ENCODE data around the gene CABLES1.
"Not testable (repeated sequence)": the region's sequence is repeated elsewhere in the genome, so short reads cannot be mapped to it uniquely, and the experiment has no call there.

Gene CABLES1

GRCh38 chr18:23142251-23142929 lies 7.1 kb downstream of the CABLES1 start:
- no peak for DNase-seq (ENCODE audit: low read depth)

GRCh38 chr18:23143016-23143814 lies 7.9 kb downstream of the CABLES1 start:
- DNase-seq (ENCODE audit: low read depth): no peak

- no peak for DNase-seq (ENCODE audit: low read depth)
These were observed 8.6 kb downstream of the CABLES1 start for GRCh38 chr18:23143815-23144261.

GRCh38 chr18:23144640-23145039 lies 9.4 kb downstream of the CABLES1 start:
- no peak for DNase-seq (ENCODE audit: low read depth)

GRCh38 chr18:23145621-23146020 lies 10.3 kb downstream of the CABLES1 start:
- DNase-seq (ENCODE audit: low read depth): no peak

GRCh38 chr18:23146861-23147469 lies 11.7 kb downstream of the CABLES1 start:
- no peak for DNase-seq (ENCODE audit: low read depth)

GRCh38 chr18:23148382-23148781 lies 13.1 kb downstream of the CABLES1 start:
- DNase-seq (ENCODE audit: low read depth): no peak

- no peak for DNase-seq (ENCODE audit: low read depth)
These were observed 14.3 kb downstream of the CABLES1 start for GRCh38 chr18:23149570-23149969.

- DNase-seq (ENCODE audit: low read depth): no peak
These were observed 16.3 kb downstream of the CABLES1 start for GRCh38 chr18:23151414-23152099.

- no peak for DNase-seq (ENCODE audit: low read depth)
These were observed 18.7 kb downstream of the CABLES1 start for GRCh38 chr18:23154030-23154429.

GRCh38 chr18:23154823-23155500 lies 19.7 kb downstream of the CABLES1 start:
- no peak for DNase-seq (ENCODE audit: low read depth)

GRCh38 chr18:23155537-23155936 lies 20.3 kb downstream of the CABLES1 start:
- DNase-seq (ENCODE audit: low read depth): no peak

- DNase-seq (ENCODE audit: low read depth): no peak
These were observed 20.8 kb downstream of the CABLES1 start for GRCh38 chr18:23156134-23156533.

GRCh38 chr18:23158058-23158457 lies 22.8 kb downstream of the CABLES1 start:
- no peak for DNase-seq (ENCODE audit: low read depth)

- DNase-seq (ENCODE audit: low read depth): not testable (repeated sequence)
These were observed 23.6 kb downstream of the CABLES1 start for GRCh38 chr18:23158884-23159283.

- DNase-seq (ENCODE audit: low read depth): no peak
These were observed 24.1 kb downstream of the CABLES1 start for GRCh38 chr18:23159344-23159743.

- DNase-seq (ENCODE audit: low read depth): no peak
These were observed 27.2 kb downstream of the CABLES1 start for GRCh38 chr18:23162473-23162872.

- DNase-seq (ENCODE audit: low read depth): no peak
These were observed 28.7 kb downstream of the CABLES1 start for GRCh38 chr18:23163786-23164533.

- no peak for DNase-seq (ENCODE audit: low read depth)
These were observed 30.2 kb downstream of the CABLES1 start for GRCh38 chr18:23165271-23166068.

- DNase-seq (ENCODE audit: low read depth): no peak
These were observed 31.7 kb downstream of the CABLES1 start for GRCh38 chr18:23166891-23167541.
